Measurements from ENCODE around the gene KANK4.

The KANK4 gene

GRCh38 chr1:62198069-62198780 lies 121.0 kb downstream of the KANK4 start:
- DNase-seq = no peak

GRCh38 chr1:62196086-62196690 lies 123.0 kb downstream of the KANK4 start:
- no peak for DNase-seq

- no peak for DNase-seq
Measured at GRCh38 chr1:62194651-62195544, 124.3 kb downstream of the KANK4 start, which contains the start of gene L1TD1. TSS of gene L1TD1 (plus strand) at chr1:62194849. CDS start at chr1:62206629, 11,780 bp downstream.

GRCh38 chr1:62188111-62188510 lies 131.1 kb downstream of the KANK4 start:
- no peak for DNase-seq

- DNase-seq = no peak
Measured at GRCh38 chr1:62187548-62187947, 131.7 kb downstream of the KANK4 start.
